Right cardiac atrium (tissue), 5 donors: Measurements from ENCODE around the gene CACNA1E. TPM values are rescaled to one million over a fixed set of nuclear protein-coding genes. Genes with fewer than 3 reads are reported as not detected.

Source experiments
- ATAC-seq, 2 donors: fragments of 200-7000 bp; cut with Tn5 transposase; one replicate each; pipeline versions ENCODE4 v1.8.0 to v1.9.1; 2020; ENCODE audit warnings: moderate library complexity in 2 of 2, mild to moderate bottlenecking in 1 of 2
- DNase-seq, 3 donors: peaks; one replicate each; pipeline ENCODE4 v3.0.0-alpha.2; 2020
- H3K27ac ChIP-seq: one replicate; pipeline ENCODE4 v1.5.1; 2013; ENCODE audit warnings: mild to moderate bottlenecking, low read length, control low read depth, moderate library complexity
- H3K27me3 ChIP-seq: one replicate; pipeline ENCODE4 v1.6.1; 2013; ENCODE audit not compliant: control insufficient read depth, insufficient read depth
- H3K4me1 ChIP-seq: one replicate; pipeline ENCODE4 v1.6.1; 2013; ENCODE audit warnings: low read length; ENCODE audit not compliant: control insufficient read depth, insufficient read depth
- H3K4me3 ChIP-seq: one replicate; pipeline ENCODE4 v1.5.1; 2013; ENCODE audit warnings: low read length, control low read depth
- H3K9me3 ChIP-seq: one replicate; pipeline ENCODE4 v1.6.1; 2013; ENCODE audit warnings: low read length; ENCODE audit not compliant: control insufficient read depth
- WGBS: extraction: QIAGEN DNeasy Blood & Tissue Kit; methylation state at CpG from one replicate; pipeline ENCODE4 v1.1.7; 2013; 5-methylcytosine and 5-hydroxymethylcytosine counted together
- intact Hi-C, 4 donors: fragments of 100-400 bp; cut with DNase I; formaldehyde crosslinking; loops; one replicate each; pipeline versions ENCODE4 v1.11.0 to v1.14.0; 2022 to 2023
- polyA plus RNA-seq: library from polyadenylated mRNA; stranded (reverse); fragments of 200-250 nt; gene quantifications from one replicate; pipeline ENCODE4 v1.2.3, GENCODE V29; 2013
- total RNA-seq, 4 donors: library from RNA; stranded (reverse); fragmentation: NEBNext Ultra II Directional; extraction: Animal tissue kit (Norgen Biotek cat#: 25700); gene quantifications; one replicate each; pipeline ENCODE4 v1.2.1, GENCODE V29; 2021
- donor health status: healthy with polysubstance abuse.
- donor health status: DM: no; HTN: yes; CAD: no.
- donor health status: DM: no; HTN: no; CAD: no.
- donor health status: DM: no; HTN: yes; CAD: no; lungs with severe emphysema.
- donor health status: DM: yes; HTN: yes; CAD: no.

CACNA1E gene
- total and polyA plus RNA-seq, 5 donors: 0.45 to 3.2 (median 1.8) TPM

DNA sequence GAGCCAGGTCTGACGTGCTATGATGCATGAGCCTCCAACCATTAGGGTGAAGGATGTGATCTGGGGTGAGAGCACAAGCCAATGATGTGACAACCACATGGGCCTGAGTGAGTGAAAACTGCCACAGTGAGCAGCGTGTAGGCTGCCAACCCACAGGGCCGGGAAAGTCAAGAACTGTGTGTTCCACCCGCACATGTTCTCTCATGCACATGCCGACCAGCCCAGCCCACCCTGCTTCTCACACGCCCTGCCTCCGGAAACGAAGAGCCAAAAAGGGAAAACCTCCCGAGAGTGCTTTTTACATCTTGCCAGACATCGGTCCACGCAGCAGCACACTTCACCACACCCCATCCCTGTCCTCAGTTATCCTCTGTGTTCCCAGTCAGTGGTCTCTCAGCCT lies 197.0 kb downstream of the CACNA1E start:
- DNase-seq: no peak

DNA sequence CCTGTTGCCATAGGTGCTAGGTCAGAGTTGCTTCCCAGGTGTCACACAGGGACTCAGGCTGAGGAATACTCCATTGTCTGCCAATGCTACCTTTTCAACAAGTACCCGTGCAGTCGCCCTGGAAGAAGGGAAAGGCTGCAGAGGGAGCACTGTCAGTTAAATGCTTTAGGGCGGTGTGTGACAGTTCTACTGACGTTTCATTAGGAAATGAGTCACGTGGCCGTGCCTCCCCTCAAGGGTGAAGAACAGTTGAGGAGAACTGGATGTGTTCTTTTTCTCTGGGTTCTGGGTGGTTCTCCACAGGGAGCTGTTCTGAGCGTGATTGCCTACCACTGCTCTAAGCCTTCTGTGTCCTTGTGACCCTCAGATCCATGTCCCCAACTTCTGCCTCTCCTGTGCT lies 197.6 kb downstream of the CACNA1E start:
- H3K4me3 ChIP-seq: no peak overlapping the region
- no peak for ATAC-seq
- no peaks in the 10 kb centered on the region for H3K4me1 ChIP-seq
- WGBS: 70% methylated on average over 7 of the region's 7 CpGs
- H3K9me3 ChIP-seq: no peaks in the 10 kb centered on the region
- DNase-seq: no peak
- no peaks in the 10 kb centered on the region for H3K27me3 ChIP-seq
- intact Hi-C loops: no loop called here
- no peak overlapping the region for H3K27ac ChIP-seq

More for the DNA sequence above, 197.0 kb downstream of the CACNA1E start:
- Histone ChIP-seq H3K27me3 (no peaks in the 10 kb centered on the region), H3K4me3 (no peak overlapping the region), H3K27ac (no peak overlapping the region), H3K9me3 (no peaks in the 10 kb centered on the region), H3K4me1 (no peaks in the 10 kb centered on the region)
- no peak for ATAC-seq
- intact Hi-C loops: no loop called here
- 86% methylated on average over 11 of the region's 11 CpGs for WGBS

DNA sequence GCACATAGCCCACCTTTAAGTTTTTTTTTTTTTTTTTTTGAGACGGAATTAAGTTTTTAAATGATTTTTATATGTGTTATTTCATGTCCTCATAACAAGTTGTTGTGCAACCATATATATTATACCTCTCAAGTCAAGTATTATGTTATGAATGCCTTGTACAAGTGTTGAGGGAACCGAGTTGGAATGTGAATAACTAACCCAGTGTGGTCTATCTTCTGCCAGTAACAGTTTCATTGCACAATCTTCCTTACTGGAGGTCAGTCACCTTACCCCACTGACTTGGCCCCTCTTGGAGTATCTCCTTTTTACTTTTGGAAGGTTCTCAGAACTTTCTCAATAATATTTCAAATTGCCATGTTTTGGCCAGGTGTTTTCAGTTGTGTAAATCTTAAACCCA lies 201.9 kb downstream of the CACNA1E start:
- no peaks in the 10 kb centered on the region for H3K9me3 ChIP-seq
- no peak overlapping the region for H3K27ac ChIP-seq
- intact Hi-C loops: no loop called here
- H3K27me3 ChIP-seq: no peaks in the 10 kb centered on the region
- no peak for DNase-seq
- no peak for ATAC-seq
- WGBS: 69% methylated on average over 2 of the region's 2 CpGs
- no peak overlapping the region for H3K4me3 ChIP-seq
- no peaks in the 10 kb centered on the region for H3K4me1 ChIP-seq

DNA sequence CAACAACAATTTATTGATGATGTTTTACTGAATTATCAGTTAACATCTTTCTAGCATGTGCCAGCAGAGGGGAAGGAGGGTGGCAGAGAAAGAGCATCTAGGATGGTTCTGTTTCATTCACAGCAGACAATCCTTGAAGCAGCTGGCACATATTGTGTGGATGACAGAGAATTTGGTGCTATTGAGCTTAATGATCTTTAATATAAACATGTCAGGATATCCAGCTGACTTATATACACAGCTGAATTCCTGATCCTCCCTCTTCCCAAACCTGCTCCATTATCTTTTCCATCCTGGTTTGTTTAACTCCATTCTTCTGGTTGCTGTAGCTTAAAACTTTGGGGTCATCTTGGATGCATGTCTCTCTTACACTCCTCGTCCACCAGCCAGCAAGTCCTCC lies 218.6 kb downstream of the CACNA1E start:
- intact Hi-C loops: no loop called here
- Histone ChIP-seq H3K27me3 (no peaks in the 10 kb centered on the region), H3K9me3 (no peaks in the 10 kb centered on the region), H3K4me1 (no peaks in the 10 kb centered on the region), H3K4me3 (no peak overlapping the region), H3K27ac (no peak overlapping the region)
- 35% methylated on average over 1 of the region's 1 CpG for WGBS
- no peak for ATAC-seq
- DNase-seq: no peak

DNA sequence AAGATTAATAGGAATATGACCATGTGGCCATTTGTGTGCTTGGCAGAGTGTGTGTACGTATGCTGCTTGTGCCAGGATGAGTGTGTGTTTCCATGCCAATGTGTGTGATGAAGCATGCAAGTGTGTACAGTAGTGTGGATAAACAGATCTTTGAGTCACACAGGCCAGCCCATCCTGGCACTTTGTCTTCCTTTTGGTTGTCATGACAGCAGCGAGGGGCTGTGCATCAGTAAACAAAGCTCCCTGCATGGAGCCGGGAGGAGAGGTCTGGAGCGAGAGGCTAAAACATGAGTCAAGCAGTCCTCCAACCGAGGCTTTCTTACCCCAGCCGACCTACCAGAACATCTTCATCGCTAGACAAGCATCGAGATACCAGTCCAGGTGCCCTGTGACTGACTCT lies 221.2 kb downstream of the CACNA1E start:
- no peaks in the 10 kb centered on the region for H3K27me3 ChIP-seq
- H3K27ac ChIP-seq: no peak overlapping the region
- ATAC-seq (no peak), DNase-seq (no peak)
- WGBS: 51% methylated on average over 8 of the region's 8 CpGs
- no peak overlapping the region for H3K4me3 ChIP-seq
- intact Hi-C loops: no loop called here
- H3K9me3 ChIP-seq: no peaks in the 10 kb centered on the region
- H3K4me1 ChIP-seq: no peaks in the 10 kb centered on the region

DNA sequence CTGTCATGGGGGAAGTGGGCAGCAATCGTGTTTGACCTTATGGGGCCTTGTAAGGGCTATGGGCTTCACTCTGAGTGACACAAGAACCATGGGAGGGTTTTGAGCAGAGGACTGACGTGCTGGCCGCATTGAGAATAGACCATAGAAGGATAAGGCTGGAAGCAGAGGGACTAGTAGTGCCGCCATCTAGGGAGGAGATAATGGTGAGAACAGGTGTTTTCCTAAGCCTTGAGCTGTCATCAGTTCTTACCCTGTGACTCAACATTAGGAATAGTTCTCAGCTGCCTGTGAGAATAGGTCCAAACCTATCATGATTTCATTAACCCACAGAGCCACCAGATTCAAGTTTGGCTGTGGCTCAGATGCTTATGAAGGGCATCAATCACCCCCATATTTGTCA lies 228.5 kb downstream of the CACNA1E start:
- Histone ChIP-seq H3K27ac (no peak overlapping the region), H3K4me3 (no peak overlapping the region), H3K27me3 (no peaks in the 10 kb centered on the region), H3K4me1 (no peaks in the 10 kb centered on the region), H3K9me3 (no peaks in the 10 kb centered on the region)
- intact Hi-C loops: no loop called here
- WGBS: 76% methylated on average over 4 of the region's 4 CpGs
- DNase-seq (no peak), ATAC-seq (no peak)

DNA sequence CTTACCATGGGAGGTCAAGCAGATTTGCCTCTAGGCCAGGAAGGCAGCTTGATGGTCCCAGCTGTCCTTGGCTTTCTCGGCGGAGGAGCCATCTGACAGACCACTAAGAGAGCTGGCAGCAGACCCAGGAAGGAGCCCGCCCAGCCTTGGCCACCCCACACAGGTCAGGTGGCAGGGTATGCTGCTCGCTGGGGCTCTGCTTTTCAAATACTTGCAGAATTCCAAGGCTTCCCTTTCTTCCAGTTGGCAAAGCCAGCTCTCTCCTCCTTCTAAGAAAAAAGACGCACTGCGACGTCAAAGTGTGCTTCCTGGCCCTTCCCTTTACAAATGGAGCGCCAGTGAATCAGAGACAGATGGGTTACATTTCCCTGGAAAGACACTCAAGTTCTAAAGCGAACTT lies 229.4 kb downstream of the CACNA1E start:
- Histone ChIP-seq H3K4me3 (no peak overlapping the region), H3K4me1 (no peaks in the 10 kb centered on the region), H3K27ac (no peak overlapping the region), H3K9me3 (no peaks in the 10 kb centered on the region), H3K27me3 (no peaks in the 10 kb centered on the region)
- DNase-seq (no peak), ATAC-seq (no peak)
- 81% methylated on average over 9 of the region's 9 CpGs for WGBS
- intact Hi-C loops: no loop called here

DNA sequence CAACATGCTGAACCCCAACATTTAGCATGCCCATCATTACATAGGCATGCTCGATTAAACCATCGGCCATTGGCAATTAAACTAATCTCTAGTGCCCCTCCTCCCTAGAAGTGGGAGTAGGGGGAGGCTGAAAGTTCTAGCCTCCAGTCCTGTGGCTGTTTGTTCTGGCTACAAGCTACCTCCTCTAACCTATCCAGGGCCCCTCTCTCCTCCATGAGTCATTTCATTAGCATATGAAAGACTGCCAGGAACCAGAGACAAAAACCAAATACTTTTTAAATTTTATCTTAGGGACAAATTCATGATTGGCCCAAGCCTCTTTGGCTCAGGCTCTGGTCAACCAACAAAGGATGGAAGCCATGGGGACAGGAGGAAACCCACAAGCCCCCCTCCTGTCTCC lies 231.1 kb downstream of the CACNA1E start:
- ATAC-seq (peak in 1 of 2 donors; percentile 87), DNase-seq (no peak)
- Histone ChIP-seq H3K27me3 (no peaks in the 10 kb centered on the region), H3K9me3 (no peaks in the 10 kb centered on the region), H3K4me1 (no peaks in the 10 kb centered on the region), H3K4me3 (no peak overlapping the region), H3K27ac (no peak overlapping the region)
- WGBS: 78% methylated on average over 2 of the region's 2 CpGs
- intact Hi-C loops: no loop called here

DNA sequence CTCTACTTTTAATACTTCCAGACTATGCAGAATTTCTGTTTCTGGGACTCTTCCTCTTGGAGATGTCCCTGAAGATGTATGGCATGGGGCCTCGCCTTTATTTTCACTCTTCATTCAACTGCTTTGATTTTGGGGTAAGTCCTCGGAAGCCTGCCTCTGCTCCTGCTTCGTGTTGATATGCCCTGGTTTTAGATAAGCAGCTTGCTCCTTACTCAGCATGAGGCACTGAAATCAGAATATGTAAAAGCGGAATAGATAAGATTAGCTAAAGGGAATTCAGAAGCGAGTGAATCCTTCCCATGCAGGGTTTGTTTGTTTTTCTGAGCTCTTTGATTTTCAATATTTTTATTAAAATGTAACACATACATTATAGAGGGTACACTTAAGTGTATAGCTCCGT lies 234.7 kb downstream of the CACNA1E start:
- DNase-seq (no peak), ATAC-seq (no peak)
- Histone ChIP-seq H3K27ac (no peak overlapping the region), H3K4me1 (no peaks in the 10 kb centered on the region), H3K4me3 (no peak overlapping the region), H3K9me3 (no peaks in the 10 kb centered on the region), H3K27me3 (no peaks in the 10 kb centered on the region)
- WGBS: 17% methylated on average over 6 of the region's 6 CpGs
- intact Hi-C loops: no loop called here

DNA sequence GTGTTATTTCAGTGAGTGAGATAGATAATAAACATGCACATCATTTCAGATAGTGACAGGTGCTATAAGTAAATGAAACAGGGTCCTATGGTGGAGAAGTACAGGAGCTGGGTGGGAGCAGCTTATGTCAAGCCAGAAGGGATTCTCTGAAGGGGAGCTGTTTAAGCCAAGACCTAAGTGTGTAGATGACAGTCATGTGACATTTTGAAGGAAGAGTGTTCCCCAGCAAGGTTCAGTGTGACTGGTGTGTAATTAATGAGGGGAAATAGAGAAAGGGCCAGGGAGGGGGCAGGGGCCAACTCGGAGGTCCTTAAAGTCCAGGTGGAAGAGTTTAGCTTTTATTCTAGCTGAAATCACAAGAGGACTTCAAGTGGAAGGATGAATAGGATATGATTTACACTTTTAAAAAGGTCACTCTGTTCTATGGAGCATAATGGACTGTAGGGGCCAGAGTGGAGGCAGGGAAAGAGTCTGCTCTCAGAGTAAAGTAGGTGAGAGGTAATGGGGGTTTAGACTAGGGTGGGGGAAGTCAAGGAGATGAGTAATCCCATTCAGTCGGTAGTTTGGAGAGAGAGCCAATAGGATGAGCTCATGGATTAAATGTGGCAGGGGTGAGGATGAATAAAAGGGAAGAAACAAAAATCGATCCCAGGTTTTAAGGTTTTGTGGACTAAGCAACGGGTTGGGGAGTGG lies 243.1 kb downstream of the CACNA1E start:
- Histone ChIP-seq H3K4me1 (no peaks in the 10 kb centered on the region), H3K27me3 (no peaks in the 10 kb centered on the region), H3K27ac (no peak overlapping the region), H3K9me3 (no peaks in the 10 kb centered on the region), H3K4me3 (no peak overlapping the region)
- WGBS: 51% methylated on average over 4 of the region's 4 CpGs
- ATAC-seq (peak in 1 of 2 donors; percentile 53), DNase-seq (no peak)
- intact Hi-C loops: no loop called here

DNA sequence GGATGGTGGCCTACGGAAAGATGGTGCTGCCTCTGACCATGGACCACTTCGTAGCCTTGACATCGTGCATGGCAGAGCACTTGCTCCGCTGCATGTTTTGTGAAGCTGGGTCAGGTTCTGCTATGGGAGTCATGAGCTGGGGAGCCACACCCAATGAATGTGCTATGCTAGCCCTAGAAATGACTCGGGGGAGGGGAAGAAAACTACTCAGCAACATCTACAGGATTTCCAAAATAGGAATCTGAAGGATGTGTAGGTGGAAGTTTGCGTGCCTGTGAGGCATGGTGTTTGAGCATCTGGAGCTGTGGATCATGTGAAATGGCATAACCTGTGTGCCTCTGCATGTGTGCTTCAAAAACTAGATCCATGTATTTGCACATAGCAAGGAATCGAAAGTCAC lies 247.3 kb downstream of the CACNA1E start:
- 88% methylated on average over 7 of the region's 7 CpGs for WGBS
- ATAC-seq: no peak
- H3K4me3 ChIP-seq: no peak overlapping the region
- H3K27me3 ChIP-seq: no peaks in the 10 kb centered on the region
- DNase-seq: no peak
- H3K4me1 ChIP-seq: no peaks in the 10 kb centered on the region
- no peak overlapping the region for H3K27ac ChIP-seq
- H3K9me3 ChIP-seq: no peaks in the 10 kb centered on the region
- intact Hi-C loops: no loop called here
